OCI-LY3 (cell line): ENCODE measurements around the gene RELL1.

Source experiments
- H2AFZ ChIP-seq: fragments of 200-600, 300-600 bp; shearing (Covaris generic); 2 replicates; pipeline ENCODE4 v1.6.0; 2014; ENCODE audit warnings: antibody characterized with exemption, low read depth, low read length
- H3K27ac ChIP-seq: fragments of 200-600, 300-600 bp; sonication (generic); 2 replicates; pipeline ENCODE4 v1.5.1; 2014; ENCODE audit warnings: mild to moderate bottlenecking, low read length, moderate library complexity, mixed read lengths
- H3K27me3 ChIP-seq: fragments of 200-600, 300-600 bp; sonication (generic); 2 replicates; pipeline ENCODE4 v1.6.1; 2014; ENCODE audit warnings: low read depth, low read length, mixed read lengths
- H3K36me3 ChIP-seq: fragments of 200-600, 300-600 bp; sonication (generic); replicated peaks from 2 replicates; pipeline ENCODE3; 2014; ENCODE audit warnings: low read depth, low read length, mixed read lengths
- H3K4me1 ChIP-seq: fragments of 300-600, 200-600 bp; sonication (generic); 2 replicates; pipeline ENCODE4 v1.6.1; 2014; ENCODE audit warnings: low read length, mixed read lengths
- H3K4me2 ChIP-seq: fragments of 200-600, 300-600 bp; sonication (generic); 2 replicates; pipeline ENCODE4 v1.6.1; 2014; ENCODE audit warnings: low read length, mixed read lengths
- H3K4me3 ChIP-seq: fragments of 300-600, 200-600 bp; sonication (generic); 2 replicates; pipeline ENCODE4 v1.5.1; 2014; ENCODE audit warnings: antibody characterized with exemption, mild to moderate bottlenecking, low read length, moderate library complexity
- H3K79me2 ChIP-seq: fragments of 300-600, 200-600 bp; shearing (Covaris generic); 2 replicates; pipeline ENCODE4 v1.6.1; 2014; ENCODE audit warnings: mild to moderate bottlenecking, low read length, mixed read lengths
- H3K9ac ChIP-seq: fragments of 300-600, 200-600 bp; shearing (Covaris generic); 2 replicates; pipeline ENCODE4 v1.6.0; 2014; ENCODE audit warnings: mild to moderate bottlenecking, low read length, moderate library complexity
- H3K9me3 ChIP-seq: fragments of 200-600, 300-600 bp; shearing (Covaris generic); 2 replicates; pipeline ENCODE4 v1.6.1; 2014; ENCODE audit warnings: low read length, mixed read lengths; ENCODE audit not compliant: insufficient read depth
- H4K20me1 ChIP-seq: fragments of 200-600, 300-600 bp; sonication (generic); 2 replicates; pipeline ENCODE4 v1.6.1; 2016; ENCODE audit warnings: low read length, mixed read lengths; ENCODE audit not compliant: insufficient read depth
- CTCF ChIP-seq: fragments of 200-600, 300-600 bp; sonication (generic); IDR thresholded peaks from 2 replicates; pipeline ENCODE4 v1.5.1; 2014; ENCODE audit warnings: antibody characterized with exemption, low read length, low read depth
- EZH2phosphoT487 ChIP-seq: fragments of 200-600 bp; shearing (Covaris generic); IDR thresholded peaks from 2 replicates; pipeline ENCODE4 v1.6.1; 2018; ENCODE audit warnings: antibody characterized with exemption, mixed run types, low read depth

RELL1 gene

DNA sequence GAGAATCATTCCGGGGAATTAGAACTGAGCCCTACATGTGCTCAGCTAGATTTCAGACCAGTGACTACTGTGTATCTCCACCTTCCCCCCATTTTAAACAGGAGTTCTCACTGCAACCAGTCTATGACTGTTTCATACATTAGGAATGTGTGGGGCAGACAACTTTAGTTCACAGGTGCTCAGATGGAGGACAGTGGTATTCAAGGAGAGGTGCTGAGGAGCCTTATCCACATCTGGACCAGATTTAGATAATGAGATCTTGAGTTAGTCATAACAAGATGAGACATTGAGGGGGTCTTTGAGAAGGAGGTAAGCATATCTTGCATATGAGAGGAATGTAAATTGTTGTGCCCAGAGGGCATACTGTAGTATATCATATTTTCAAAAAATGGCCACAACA is 32.8 kb upstream of the RELL1 start:
- Histone ChIP-seq H3K9me3 (no peaks in the 10 kb centered on the region), H3K4me1 (peaks cover 19% of the 10 kb centered on the region), H2AFZ (no peak overlapping the region), H3K27me3 (peaks cover 30% of the 10 kb centered on the region), H3K36me3 (no peaks in the 10 kb centered on the region), H3K79me2 (no peaks in the 10 kb centered on the region), H3K9ac (no peak overlapping the region), H3K27ac (no peak overlapping the region), H3K4me3 (no peak overlapping the region), H4K20me1 (no peaks in the 10 kb centered on the region), H3K4me2 (no peak overlapping the region)
- TF ChIP-seq EZH2phosphoT487: no peak
- TF ChIP-seq CTCF: no peak

DNA sequence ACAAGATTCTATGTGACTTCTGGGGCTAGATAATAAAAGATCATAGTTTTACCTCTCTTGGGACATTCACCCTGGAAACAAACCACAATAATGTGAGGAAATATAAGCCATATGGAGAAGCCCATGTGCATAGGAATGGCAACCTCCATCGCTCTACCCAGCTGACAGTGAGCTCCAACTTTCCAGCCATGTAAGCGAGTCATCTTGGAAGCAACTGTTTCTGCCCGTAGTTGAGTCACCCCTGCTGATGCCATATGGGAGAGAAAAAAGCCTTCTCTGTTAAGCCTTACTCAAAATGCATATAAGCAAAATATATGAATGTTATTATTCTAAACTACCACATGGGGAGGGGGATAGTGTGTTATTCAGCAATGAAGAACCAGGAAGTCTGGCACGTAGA is 31.4 kb upstream of the RELL1 start:
- Histone ChIP-seq H4K20me1 (no peaks in the 10 kb centered on the region), H3K27ac (no peak overlapping the region), H3K9ac (no peak overlapping the region), H3K4me2 (no peak overlapping the region), H3K4me3 (no peak overlapping the region), H2AFZ (no peak overlapping the region), H3K79me2 (no peaks in the 10 kb centered on the region), H3K9me3 (no peaks in the 10 kb centered on the region), H3K4me1 (peaks cover 19% of the 10 kb centered on the region), H3K36me3 (no peaks in the 10 kb centered on the region), H3K27me3 (peaks cover 36% of the 10 kb centered on the region)
- TF ChIP-seq EZH2phosphoT487: no peak
- no peak for TF ChIP-seq CTCF

DNA sequence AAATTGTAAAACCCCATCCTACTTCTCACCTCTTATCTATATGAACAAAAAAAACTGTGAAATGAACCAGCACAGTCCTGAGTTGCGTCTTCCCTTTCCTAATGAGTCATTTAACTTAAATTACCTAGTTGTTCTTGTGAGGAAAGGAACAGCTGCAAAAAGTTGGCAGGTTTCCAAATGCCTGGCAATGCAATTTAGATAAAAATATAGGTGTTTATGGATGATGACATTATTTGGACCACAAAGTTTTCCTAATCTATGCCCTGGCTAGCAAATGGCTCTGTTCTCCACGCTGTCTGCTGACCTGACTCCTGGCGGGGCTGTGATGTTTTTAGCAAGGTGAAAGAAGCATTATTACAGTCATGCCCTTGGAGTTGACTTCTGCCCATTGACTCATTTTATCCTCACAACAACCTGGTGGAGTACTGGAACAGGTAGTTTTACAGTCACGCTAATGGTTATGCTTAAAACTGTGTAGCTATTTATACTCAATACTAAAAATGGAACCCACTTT is 29.8 kb upstream of the RELL1 start:
- Histone ChIP-seq H3K4me2 (peak overlapping the region; percentile 42), H3K27ac (no peak overlapping the region), H3K4me1 (peaks cover 19% of the 10 kb centered on the region)

DNA sequence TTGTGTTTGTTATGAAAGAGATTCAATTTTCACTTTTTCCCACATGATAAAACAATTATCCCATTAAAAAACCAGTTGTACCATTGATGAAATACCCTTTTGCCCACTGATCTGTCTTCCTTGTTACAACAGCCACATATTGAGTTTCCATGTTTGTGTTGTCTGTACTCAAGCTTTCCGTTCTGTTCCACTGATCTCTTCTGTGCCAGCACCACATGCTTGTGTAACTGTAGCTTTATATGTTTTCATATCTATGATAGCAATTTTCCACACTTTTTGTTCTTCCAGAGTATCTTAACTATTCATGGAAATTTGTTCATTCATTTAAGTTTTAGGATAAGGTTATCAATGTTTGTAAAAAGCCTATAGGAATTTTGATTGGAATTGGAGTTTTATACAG is 24.3 kb upstream of the RELL1 start:
- H2AFZ ChIP-seq: no peak overlapping the region
- no peak overlapping the region for H3K9ac ChIP-seq
- H3K79me2 ChIP-seq: no peaks in the 10 kb centered on the region
- H3K4me1 ChIP-seq: peaks cover 6% of the 10 kb centered on the region
- no peaks in the 10 kb centered on the region for H3K36me3 ChIP-seq
- H3K4me3 ChIP-seq: no peak overlapping the region
- no peak for TF ChIP-seq EZH2phosphoT487
- TF ChIP-seq CTCF: no peak
- H3K9me3 ChIP-seq: no peaks in the 10 kb centered on the region
- H3K27ac ChIP-seq: no peak overlapping the region
- peaks cover 45% of the 10 kb centered on the region for H3K27me3 ChIP-seq
- no peaks in the 10 kb centered on the region for H4K20me1 ChIP-seq
- H3K4me2 ChIP-seq: no peak overlapping the region

More for the DNA sequence above, 29.8 kb upstream of the RELL1 start:
- Histone ChIP-seq H3K9ac (no peak overlapping the region), H3K4me3 (0 out of 2 replicates have a peak overlapping the region, but pooled peaks have one; percentile 3), H3K79me2 (no peaks in the 10 kb centered on the region), H4K20me1 (no peaks in the 10 kb centered on the region), H2AFZ (no peak overlapping the region), H3K9me3 (no peaks in the 10 kb centered on the region), H3K36me3 (no peaks in the 10 kb centered on the region), H3K27me3 (peaks cover 50% of the 10 kb centered on the region)
- no peak for TF ChIP-seq CTCF
- no peak for TF ChIP-seq EZH2phosphoT487
